Panc1 (cell line): ENCODE results near the gene NPAS1. TPM values are rescaled to one million over a fixed set of nuclear protein-coding genes. Genes with fewer than 3 reads are reported as not detected.

Experiments used
- ATAC-seq: fragments of 200-7000 bp; cut with Tn5 transposase; 2 replicates; pipeline ENCODE4 v1.9.1; 2020; ENCODE audit warnings: mild to moderate bottlenecking, moderate library complexity
- BruUV-seq: library from RNA; stranded (reverse); fragments of 400-500 nt; replicated peaks from 2 replicates; lab custom pipeline; 2021; lab: Mats Ljungman, UMichigan
- CTCF ChIA-PET: fragments of 300-600 bp; sonication (Branson Sonifier 250); formaldehyde crosslinking; loops from one replicate; lab custom pipeline; 2022; ENCODE audit warnings: antibody characterized with exemption; lab: Charles Lee
- POLR2A ChIA-PET: fragments of 300-600 bp; sonication (Branson Sonifier 250); formaldehyde crosslinking; loops from one replicate; lab custom pipeline; 2022; ENCODE audit warnings: antibody characterized with exemption; lab: Charles Lee
- DNase-seq: peaks from one replicate; pipeline ENCODE4 v3.0.0-alpha.2; 2010; ENCODE audit warnings: low read depth, low spot score
- H3K27ac ChIP-seq: 2 replicates; pipeline ENCODE4 v1.5.1; 2011; ENCODE audit warnings: mild to moderate bottlenecking, low read length, inconsistent platforms
- H3K27me3 ChIP-seq: fragments of 200-500 bp; sonication (Bioruptor generic); 2 replicates; pipeline ENCODE4 v1.6.0; 2014; ENCODE audit warnings: low read length, inconsistent platforms; ENCODE audit not compliant: control insufficient read depth, insufficient read depth
- H3K36me3 ChIP-seq: fragments of 200-500 bp; sonication (Bioruptor generic); 2 replicates; pipeline ENCODE4 v1.5.1; 2014; ENCODE audit warnings: inconsistent platforms, mild to moderate bottlenecking, low read length, moderate library complexity; ENCODE audit not compliant: control insufficient read depth, insufficient read depth
- H3K4me1 ChIP-seq: 2 replicates; pipeline ENCODE4 v1.5.1; 2011; ENCODE audit warnings: inconsistent platforms, mild to moderate bottlenecking, low read length, moderate library complexity; ENCODE audit not compliant: control insufficient read depth, insufficient read depth
- H3K4me3 ChIP-seq, 2 experiments: 2 replicates each; pipeline ENCODE4 v1.5.1; 2011 to 2012; ENCODE audit warnings: low read depth in 2 of 2, low read length in 2 of 2, mild to moderate bottlenecking in 2 of 2, inconsistent platforms in 1 of 2, moderate library complexity in 1 of 2
- H3K9me3 ChIP-seq: fragments of 200-500 bp; sonication (Bioruptor generic); 2 replicates; pipeline ENCODE4 v1.5.1; 2014; ENCODE audit warnings: low read depth, mild to moderate bottlenecking, inconsistent platforms, low read length, moderate library complexity; ENCODE audit not compliant: control insufficient read depth, insufficient read depth
- CTCF ChIP-seq: fragments of 450-650 bp; IDR thresholded peaks from 2 replicates; pipeline ENCODE4 v1.5.1; 2017; ENCODE audit warnings: mild to moderate bottlenecking
- POLR2AphosphoS5 ChIP-seq: IDR thresholded peaks from 2 replicates; pipeline ENCODE4 v1.6.1; 2012; ENCODE audit warnings: mild to moderate bottlenecking, low read depth, low read length, moderate library complexity
- REST ChIP-seq, 2 experiments: IDR thresholded peaks; 2 replicates each; pipeline ENCODE4 v1.6.1; 2011 to 2012; ENCODE audit warnings: low read depth in 2 of 2, control low read depth in 1 of 2, low read length in 1 of 2, mild to moderate bottlenecking in 1 of 2, moderate library complexity in 1 of 2; ENCODE audit not compliant: insufficient read depth in 1 of 2
- SIN3A ChIP-seq: IDR thresholded peaks from 2 replicates; pipeline ENCODE4 v1.6.1; 2012; ENCODE audit warnings: low read depth, mild to moderate bottlenecking, low read length, moderate library complexity, borderline replicate concordance; ENCODE audit not compliant: insufficient read depth
- TCF7L2 ChIP-seq: IDR thresholded peaks from 2 replicates; pipeline ENCODE4 v1.6.1; 2011; ENCODE audit warnings: mild to moderate bottlenecking, low read depth, low read length, inconsistent platforms
- in situ Hi-C: cut with HindIII; loops from 2 replicates; pipeline ENCODE4 v1.10.0; 2016; ENCODE audit warnings: low sequenced_read_pairs, low pct_unique_long_range_greater_than_20kb
- intact Hi-C: fragments of 100-400 bp; cut with micrococcal nuclease; formaldehyde crosslinking; loops from one replicate; pipeline ENCODE4 v1.10.0; 2022; ENCODE audit not compliant: unreplicated experiment
- total RNA-seq: library from RNA; stranded (reverse); gene quantifications from one replicate; pipeline ENCODE4 v1.2.1, GENCODE V29; 2021; ENCODE audit not compliant: unreplicated experiment

Gene NPAS1
- total RNA-seq, 1 experiment from 2014 or later, result 3.6 TPM

- CTCF ChIA-PET, result no interaction called here
- Histone ChIP-seq H3K4me1 (peaks cover 7% of the 10 kb centered on the region), H3K36me3 (peaks cover 2% of the 10 kb centered on the region; the same call in 1 of the 2 replicates), H3K9me3 (no peaks in the 10 kb centered on the region), H3K4me3 (no peak overlapping the region), H3K27ac (no peak overlapping the region), H3K27me3 (no peaks in the 10 kb centered on the region)
- BruUV-seq, result no TSS peak
- DNase-seq, result no peak
- POLR2A ChIA-PET, result no interaction called here
- ATAC-seq, result no peak
- TF ChIP-seq REST (IDR thresholded peaks at IDR 0.05; ENCODE audit: insufficient read depth in 1 of 2, low read depth in 2 of 2, low read length in 1 of 2) (no peak), POLR2AphosphoS5 (no peak), CTCF (no peak), SIN3A (no peak), TCF7L2 (no peak)
- in situ Hi-C loops (no loop called here), intact Hi-C loops (loop anchor here (5.0 kb wide), 1 partner anchor 127 kb away; no protein-coding TSS in a partner anchor)
Observed at GRCh38 chr19:46994141-46994686, 25.4 kb upstream of the NPAS1 start.

GRCh38 chr19:46995492-46995891 is 24.1 kb upstream of the NPAS1 start:
- BruUV-seq, result no TSS peak
- no peaks in the 10 kb centered on the region for H3K27me3 ChIP-seq
- H3K9me3 ChIP-seq, result no peaks in the 10 kb centered on the region
- in situ Hi-C loops (no loop called here), intact Hi-C loops (no loop called here)
- H3K36me3 ChIP-seq, result peaks cover 2% of the 10 kb centered on the region; the same call in 1 of the 2 replicates
- no peak overlapping the region for H3K27ac ChIP-seq
- H3K4me3 ChIP-seq, result no peak overlapping the region
- DNase-seq (no peak), ATAC-seq (no peak)
- H3K4me1 ChIP-seq, result peaks cover 5% of the 10 kb centered on the region
- POLR2A ChIA-PET, result no interaction called here
- no peak for TF ChIP-seq SIN3A
- no peak for TF ChIP-seq REST (IDR thresholded peaks at IDR 0.05; ENCODE audit: insufficient read depth in 1 of 2, low read depth in 2 of 2, low read length in 1 of 2)
- no peak for TF ChIP-seq POLR2AphosphoS5
- no peak for TF ChIP-seq TCF7L2
- no peak for TF ChIP-seq CTCF
- CTCF ChIA-PET, result no interaction called here
